HEK293 (cell line): ENCODE measurements around the gene HPSE2.

Source experiments
- CTCF ChIA-PET: fragments of 350-600 bp; formaldehyde crosslinking; extraction: SDS; loops from one replicate; lab custom pipeline; 2021; ENCODE audit warnings: antibody characterized with exemption; lab: Yijun Ruan, JAX
- POLR2A ChIA-PET: fragments of 300-600 bp; formaldehyde crosslinking; extraction: SDS; loops from one replicate; lab custom pipeline; 2020; ENCODE audit warnings: antibody characterized with exemption, inconsistent platforms; lab: Yijun Ruan, JAX
- H3K27ac ChIP-seq: fragments of 200-500 bp; sonication (Bioruptor generic); 2 replicates; pipeline ENCODE4 v1.5.1; 2014; ENCODE audit warnings: low read depth, low read length, control low read depth, inconsistent platforms; ENCODE audit errors: extremely low read depth
- H3K36me3 ChIP-seq, 2 experiments: fragments of 200-500 bp in 1 of 2; sonication (Bioruptor generic) in 1 of 2; 1 replicate in 1 of 2; 2 replicates in 1 of 2; pipeline ENCODE4 v1.5.1; 2014 to 2017; ENCODE audit warnings: inconsistent platforms in 2 of 2, low read length in 2 of 2; ENCODE audit not compliant: control insufficient read depth in 2 of 2, insufficient read depth in 1 of 2
- H3K4me1 ChIP-seq: fragments of 200-500 bp; sonication (Bioruptor generic); 2 replicates; pipeline ENCODE4 v1.5.1; 2014; ENCODE audit warnings: mild to moderate bottlenecking, low read length, inconsistent platforms; ENCODE audit not compliant: control insufficient read depth, insufficient read depth
- H3K4me3 ChIP-seq: 2 replicates; pipeline ENCODE4 v1.5.1; 2011; ENCODE audit warnings: low read depth, mild to moderate bottlenecking, control low read depth, low read length, moderate library complexity
- H3K9me3 ChIP-seq: fragments of 200-500 bp; sonication (Bioruptor generic); 2 replicates; pipeline ENCODE4 v1.5.1; 2014; ENCODE audit warnings: low read depth, low read length, inconsistent platforms; ENCODE audit not compliant: control insufficient read depth, insufficient read depth
- BCL11A ChIP-seq: fragments of 450-650 bp; formaldehyde crosslinking; IDR thresholded peaks from 2 replicates; pipeline ENCODE4 v1.5.1; 2016; ENCODE audit warnings: low read depth, missing biosample characterization, missing genetic modification characterization
- BCL11B ChIP-seq: fragments of 450-650 bp; formaldehyde crosslinking; IDR thresholded peaks from 2 replicates; pipeline ENCODE4 v1.5.1; 2016; ENCODE audit warnings: low read depth, missing biosample characterization, missing genetic modification characterization
- CTCF ChIP-seq: fragments of 450-650 bp; formaldehyde crosslinking; IDR thresholded peaks from 2 replicates; pipeline ENCODE4 v1.5.1; 2016; ENCODE audit warnings: missing biosample characterization, missing genetic modification characterization
- EGR2 ChIP-seq: fragments of 450-650 bp; formaldehyde crosslinking; IDR thresholded peaks from 2 replicates; pipeline ENCODE4 v1.5.1; 2016; ENCODE audit warnings: low read depth, missing biosample characterization, missing genetic modification characterization
- GLIS1 ChIP-seq: fragments of 450-650 bp; formaldehyde crosslinking; IDR thresholded peaks from 2 replicates; pipeline ENCODE4 v1.5.1; 2016; ENCODE audit warnings: missing biosample characterization, missing genetic modification characterization
- GLIS2 ChIP-seq: fragments of 450-650 bp; formaldehyde crosslinking; IDR thresholded peaks from 2 replicates; pipeline ENCODE4 v1.5.1; 2016; ENCODE audit warnings: missing biosample characterization, missing genetic modification characterization
- KLF16 ChIP-seq: fragments of 450-650 bp; formaldehyde crosslinking; IDR thresholded peaks from 2 replicates; pipeline ENCODE4 v1.5.1; 2017; ENCODE audit warnings: missing biosample characterization, missing genetic modification characterization
- KLF9 ChIP-seq: fragments of 450-650 bp; formaldehyde crosslinking; IDR thresholded peaks from 2 replicates; pipeline ENCODE4 v1.5.1; 2016; ENCODE audit warnings: missing biosample characterization, missing genetic modification characterization, low read depth
- MYNN ChIP-seq: fragments of 450-650 bp; formaldehyde crosslinking; IDR thresholded peaks from 2 replicates; pipeline ENCODE4 v1.5.1; 2016; ENCODE audit warnings: missing biosample characterization, missing genetic modification characterization, borderline replicate concordance
- OVOL3 ChIP-seq: fragments of 450-650 bp; formaldehyde crosslinking; IDR thresholded peaks from 2 replicates; pipeline ENCODE4 v1.5.1; 2016; ENCODE audit warnings: missing biosample characterization, missing genetic modification characterization
- PRDM1 ChIP-seq: fragments of 450-650 bp; formaldehyde crosslinking; IDR thresholded peaks from 2 replicates; pipeline ENCODE4; 2016; ENCODE audit warnings: missing biosample characterization, missing genetic modification characterization
- SCRT1 ChIP-seq: fragments of 450-650 bp; formaldehyde crosslinking; IDR thresholded peaks from 2 replicates; pipeline ENCODE4 v1.5.1; 2016; ENCODE audit warnings: missing biosample characterization, missing genetic modification characterization, borderline replicate concordance
- SP2 ChIP-seq: fragments of 450-650 bp; formaldehyde crosslinking; IDR thresholded peaks from 2 replicates; pipeline ENCODE4 v1.5.1; 2016; ENCODE audit warnings: missing biosample characterization, missing genetic modification characterization
- SP3 ChIP-seq: fragments of 450-650 bp; formaldehyde crosslinking; IDR thresholded peaks from 2 replicates; pipeline ENCODE4 v1.5.1; 2016; ENCODE audit warnings: missing biosample characterization, missing genetic modification characterization
- ZBTB21 ChIP-seq: fragments of 450-650 bp; formaldehyde crosslinking; IDR thresholded peaks from 2 replicates; pipeline ENCODE4 v1.5.1; 2017; ENCODE audit warnings: missing biosample characterization, missing genetic modification characterization
- ZNF140 ChIP-seq: fragments of 450-650 bp; formaldehyde crosslinking; IDR thresholded peaks from 2 replicates; pipeline ENCODE4 v1.5.1; 2016; ENCODE audit warnings: missing biosample characterization, missing genetic modification characterization
- ZNF214 ChIP-seq: fragments of 450-650 bp; formaldehyde crosslinking; IDR thresholded peaks from 2 replicates; pipeline ENCODE4 v1.5.1; 2017; ENCODE audit warnings: missing biosample characterization, mild to moderate bottlenecking, missing genetic modification characterization, borderline replicate concordance
- ZNF221 ChIP-seq: fragments of 450-650 bp; formaldehyde crosslinking; IDR thresholded peaks from 2 replicates; pipeline ENCODE4 v1.5.1; 2017; ENCODE audit warnings: missing biosample characterization, missing genetic modification characterization, borderline replicate concordance
- ZNF223 ChIP-seq: fragments of 450-650 bp; formaldehyde crosslinking; IDR thresholded peaks from 2 replicates; pipeline ENCODE4 v1.5.1; 2016; ENCODE audit warnings: missing biosample characterization, missing genetic modification characterization
- ZNF354C ChIP-seq: fragments of 450-650 bp; formaldehyde crosslinking; IDR thresholded peaks from 2 replicates; pipeline ENCODE4 v1.5.1; 2016; ENCODE audit warnings: missing biosample characterization, missing genetic modification characterization, low read depth, borderline replicate concordance
- ZNF37A ChIP-seq: fragments of 450-650 bp; IDR thresholded peaks from 2 replicates; pipeline ENCODE4 v1.5.1; 2018; ENCODE audit warnings: missing biosample characterization, missing genetic modification characterization
- ZNF488 ChIP-seq: fragments of 450-650 bp; formaldehyde crosslinking; IDR thresholded peaks from 2 replicates; pipeline ENCODE4 v1.5.1; 2016; ENCODE audit warnings: missing biosample characterization, missing genetic modification characterization
- ZNF555 ChIP-seq: fragments of 450-650 bp; formaldehyde crosslinking; conservative IDR thresholded peaks from 2 replicates; pipeline ENCODE4 v1.5.1; 2017; ENCODE audit warnings: missing biosample characterization, mild to moderate bottlenecking, missing genetic modification characterization, inconsistent platforms
- ZNF571 ChIP-seq: fragments of 450-650 bp; formaldehyde crosslinking; IDR thresholded peaks from 2 replicates; pipeline ENCODE4 v1.5.0; 2017; ENCODE audit warnings: missing biosample characterization, missing genetic modification characterization
- ZNF621 ChIP-seq: fragments of 450-650 bp; formaldehyde crosslinking; IDR thresholded peaks from 2 replicates; pipeline ENCODE4 v1.5.1; 2017; ENCODE audit warnings: missing biosample characterization, missing genetic modification characterization
- ZNF658 ChIP-seq: fragments of 450-650 bp; formaldehyde crosslinking; IDR thresholded peaks from 2 replicates; pipeline ENCODE4; 2016; ENCODE audit warnings: missing biosample characterization, missing genetic modification characterization
- ZNF660 ChIP-seq: fragments of 450-650 bp; IDR thresholded peaks from 2 replicates; pipeline ENCODE4 v1.5.1; 2018; ENCODE audit warnings: missing biosample characterization, mild to moderate bottlenecking, missing genetic modification characterization
- ZNF664 ChIP-seq: fragments of 450-650 bp; formaldehyde crosslinking; IDR thresholded peaks from 2 replicates; pipeline ENCODE4 v1.5.1; 2016; ENCODE audit warnings: missing biosample characterization, missing genetic modification characterization
- ZNF707 ChIP-seq: fragments of 450-650 bp; formaldehyde crosslinking; IDR thresholded peaks from 2 replicates; pipeline ENCODE4 v1.5.1; 2016; ENCODE audit warnings: missing biosample characterization, missing genetic modification characterization
- ZNF792 ChIP-seq: fragments of 450-650 bp; formaldehyde crosslinking; IDR thresholded peaks from 2 replicates; pipeline ENCODE4 v1.5.1; 2016; ENCODE audit warnings: missing biosample characterization, missing genetic modification characterization
- ZSCAN23 ChIP-seq: fragments of 450-650 bp; formaldehyde crosslinking; IDR thresholded peaks from 2 replicates; pipeline ENCODE4 v1.5.1; 2016; ENCODE audit warnings: missing biosample characterization, missing genetic modification characterization
- ZSCAN5A ChIP-seq: fragments of 450-650 bp; formaldehyde crosslinking; IDR thresholded peaks from 2 replicates; pipeline ENCODE4 v1.5.1; 2016; ENCODE audit warnings: missing biosample characterization, missing genetic modification characterization

Gene HPSE2

GRCh38 chr10:98422182-98422581 lies 813.5 kb downstream of the HPSE2 start:
- CTCF ChIA-PET = interaction anchor here (0.5 to 1.3 kb wide), 4 partner anchors 11 to 113 kb away, joined by 3 read pairs; no protein-coding TSS in a partner anchor
- no peaks in the 10 kb centered on the region for H3K4me1 ChIP-seq
- TF ChIP-seq BCL11A = no peak
- no peak for TF ChIP-seq ZNF555 (tag by site-specific recombination)
- no peak for TF ChIP-seq OVOL3 (tag by site-specific recombination)
- TF ChIP-seq ZSCAN5A (tag by site-specific recombination) = no peak
- no peak for TF ChIP-seq KLF9 (tag by site-specific recombination)
- TF ChIP-seq KLF16 (tag by site-specific recombination) = no peak
- no peak for TF ChIP-seq ZNF488 (tag by site-specific recombination)
- TF ChIP-seq PRDM1 (tag by site-specific recombination) = no peak
- TF ChIP-seq ZNF792 = no peak
- no peak for TF ChIP-seq ZNF221 (tag by site-specific recombination)
- TF ChIP-seq ZNF140 (tag by site-specific recombination) = no peak
- no peak for TF ChIP-seq ZNF354C (tag by site-specific recombination)
- no peak for TF ChIP-seq SP3
- peaks cover 0 to 47% of the 10 kb centered on the region in 2 experiments; a peak in 1 of 3 replicates for H3K36me3 ChIP-seq
- no peaks in the 10 kb centered on the region for H3K9me3 ChIP-seq
- POLR2A ChIA-PET = interaction anchor here (1.3 kb wide), 1 partner anchor 48 kb away, joined by 6 read pairs; no protein-coding TSS in a partner anchor
- H3K4me3 ChIP-seq = no peak overlapping the region
- H3K27ac ChIP-seq = no peak overlapping the region

- CTCF ChIA-PET = no interaction called here
- no peaks in the 10 kb centered on the region for H3K9me3 ChIP-seq
- POLR2A ChIA-PET = no interaction called here
- no peaks in the 10 kb centered on the region for H3K4me1 ChIP-seq
- no peak overlapping the region for H3K4me3 ChIP-seq
- no peak overlapping the region for H3K27ac ChIP-seq
- H3K36me3 ChIP-seq = peaks cover 0 to 49% of the 10 kb centered on the region in 2 experiments; a peak in 1 of 3 replicates
- no peak for TF ChIP-seq MYNN (tag by site-specific recombination)
- no peak for TF ChIP-seq GLIS1 (tag by site-specific recombination)
- TF ChIP-seq SCRT1 = no peak
- no peak for TF ChIP-seq ZNF37A (tag by site-specific recombination)
- no peak for TF ChIP-seq SP2 (tag by site-specific recombination)
- TF ChIP-seq ZNF223 (tag by site-specific recombination) = no peak
- no peak for TF ChIP-seq CTCF
- no peak for TF ChIP-seq BCL11B (tag by site-specific recombination)
- TF ChIP-seq ZNF658 (tag by site-specific recombination) = no peak
- TF ChIP-seq ZNF707 = no peak
- no peak for TF ChIP-seq ZNF214 (tag by site-specific recombination)
- TF ChIP-seq ZNF664 (tag by site-specific recombination) = no peak
- TF ChIP-seq ZNF660 = no peak
- no peak for TF ChIP-seq ZBTB21
- TF ChIP-seq PRDM1 (tag by site-specific recombination) = no peak
- TF ChIP-seq GLIS2 (tag by site-specific recombination) = no peak
- no peak for TF ChIP-seq ZNF621
- TF ChIP-seq ZSCAN23 (tag by site-specific recombination) = no peak
- no peak for TF ChIP-seq ZNF571 (tag by site-specific recombination)
- TF ChIP-seq EGR2 = no peak
These were observed 814.9 kb downstream of the HPSE2 start for GRCh38 chr10:98420786-98421185.
